K562 (cell line): Measurements from ENCODE around the gene CAPN3. TPM values are rescaled to one million over a fixed set of nuclear protein-coding genes. Genes with fewer than 3 reads are reported as not detected.
A peak's percentile ranks its signal among the peaks of the same experiment; 100 is the strongest.

Experiments used
- ATAC-seq: fragments of 200-7000 bp; cut with Tn5 transposase; 3 replicates; pipeline ENCODE4 v1.9.1; 2020; ENCODE audit warnings: moderate library complexity
- BruUV-seq: library from RNA; stranded (reverse); fragments of 400-500 nt; replicated peaks from 2 replicates; lab custom pipeline; 2021; lab: Mats Ljungman, UMichigan
- CTCF ChIA-PET: fragments of 300-600 bp; formaldehyde crosslinking; extraction: SDS; loops from one replicate; lab custom pipeline; 2021; ENCODE audit warnings: low intra/inter-chr PET ratio; lab: Yijun Ruan, JAX
- POLR2A ChIA-PET: fragments of 300-600, 350-650 bp; sonication (Branson Sonifier 250); formaldehyde crosslinking; extraction: SDS; loops from one replicate; lab custom pipeline; 2021; ENCODE audit warnings: antibody characterized with exemption, inconsistent platforms; lab: Yijun Ruan, JAX
- DNase-seq, 4 experiments: peaks; one replicate each; pipeline versions ENCODE4 v3.0.0 to v3.0.0-alpha.2; 2011 to 2018; ENCODE audit warnings: low spot score in 3 of 4, mixed read lengths in 3 of 4; ENCODE audit errors: extremely low read depth in 1 of 4
- FAIRE-seq: peaks from 2 replicates; lab custom pipeline; 2011; peaks lifted over from hg19 to GRCh38; lab: Jason Lieb, UNC
- H2AFZ ChIP-seq: 2 replicates; pipeline ENCODE4 v1.6.0; 2011; ENCODE audit warnings: low read depth, low read length, control low read depth, inconsistent platforms
- H3K27ac ChIP-seq: fragments of 200-600 bp; 3 replicates; pipeline ENCODE4 v1.8.0; 2011; ENCODE audit warnings: low read depth, mild to moderate bottlenecking, control low read depth, inconsistent platforms, low read length, moderate library complexity, mixed read lengths; ENCODE audit errors: extremely low read depth
- H3K27me3 ChIP-seq, 2 experiments: fragments of 300-600 bp in 1 of 2; 2 replicates in 1 of 2; 3 replicates in 1 of 2; pipeline versions ENCODE4 v1.6.0 to v1.8.0; 2011; ENCODE audit warnings: inconsistent platforms in 2 of 2, low read length in 2 of 2, mild to moderate bottlenecking in 1 of 2, mixed read lengths in 1 of 2, moderate library complexity in 1 of 2; ENCODE audit not compliant: control insufficient read depth in 2 of 2, insufficient read depth in 2 of 2
- H3K36me3 ChIP-seq: fragments of 300-600 bp; 3 replicates; pipeline ENCODE4 v1.8.0; 2011; ENCODE audit warnings: mild to moderate bottlenecking, low read length, inconsistent platforms; ENCODE audit not compliant: control insufficient read depth, insufficient read depth
- H3K4me1 ChIP-seq, 2 experiments: fragments of 200-600 bp in 1 of 2; replicated peaks in 1 of 2; 2 replicates in 1 of 2; 3 replicates in 1 of 2; pipeline versions ENCODE4 v1.5.1 to v1.8.0; 2011; ENCODE audit warnings: inconsistent platforms in 2 of 2, low read length in 2 of 2, mild to moderate bottlenecking in 1 of 2, mixed read lengths in 1 of 2, moderate library complexity in 1 of 2; ENCODE audit not compliant: control insufficient read depth in 2 of 2, insufficient read depth in 2 of 2
- H3K4me2 ChIP-seq: 2 replicates; pipeline ENCODE4 v1.6.1; 2011; ENCODE audit warnings: low read length, control low read depth, inconsistent platforms, mixed read lengths; ENCODE audit not compliant: insufficient read depth
- H3K4me3 ChIP-seq: fragments of 200-600 bp; sonication (generic), shearing (Covaris generic); 2 replicates; pipeline ENCODE4 v1.5.1; 2016; ENCODE audit warnings: control low read depth, inconsistent platforms
- H3K79me2 ChIP-seq: fragments of 200-600 bp; 3 replicates; pipeline ENCODE4 v1.8.0; 2011; ENCODE audit warnings: low read length, inconsistent platforms; ENCODE audit not compliant: control insufficient read depth, insufficient read depth
- H3K9ac ChIP-seq, 2 experiments: 2 replicates each; pipeline versions ENCODE4 v1.6.0 to v1.6.1; 2011; ENCODE audit warnings: low read depth in 2 of 2, low read length in 2 of 2, control low read depth in 1 of 2, inconsistent platforms in 1 of 2, mild to moderate bottlenecking in 1 of 2, mixed read lengths in 1 of 2; ENCODE audit not compliant: insufficient read depth in 1 of 2
- H3K9me1 ChIP-seq: one replicate; pipeline ENCODE4 v1.6.0; 2011; ENCODE audit warnings: inconsistent platforms, mild to moderate bottlenecking, low read length, moderate library complexity; ENCODE audit not compliant: control insufficient read depth, insufficient read depth
- H3K9me3 ChIP-seq: replicated peaks from 2 replicates; pipeline ENCODE4 v1.5.1; 2011; ENCODE audit warnings: low read depth, low read length, inconsistent platforms; ENCODE audit not compliant: control insufficient read depth, insufficient read depth
- H4K20me1 ChIP-seq: replicated peaks from 2 replicates; pipeline ENCODE4 v1.6.1; 2011; ENCODE audit warnings: low read length, inconsistent platforms, mixed read lengths; ENCODE audit not compliant: control insufficient read depth, insufficient read depth
- CBX2 ChIP-seq: fragments of 200-600 bp; sonication (generic); IDR thresholded peaks from one replicate; pipeline ENCODE4 v1.6.1; 2012; ENCODE audit warnings: mild to moderate bottlenecking, low read length, inconsistent platforms; ENCODE audit not compliant: insufficient read depth, poor library complexity, severe bottlenecking
- CREB1 ChIP-seq, 2 experiments: sonication (generic) in 1 of 2; formaldehyde crosslinking in 1 of 2; IDR thresholded peaks; 2 replicates each; pipeline versions ENCODE4 v1.6.1 to v1.8.0; 2012 to 2022; ENCODE audit warnings: inconsistent platforms in 1 of 2, mild to moderate bottlenecking in 1 of 2, missing genetic modification reagents in 1 of 2, moderate library complexity in 1 of 2
- EP400 ChIP-seq: fragments of 450-650 bp; IDR thresholded peaks from 2 replicates; pipeline ENCODE4 v1.6.1; 2017; ENCODE audit warnings: antibody characterized with exemption, mild to moderate bottlenecking, moderate library complexity
- MECOM ChIP-seq: fragments of 250-450 bp; sonication (Bioruptor Pico); IDR thresholded peaks from 2 replicates; pipeline ENCODE4 v1.8.0; 2022; ENCODE audit warnings: inconsistent platforms
- PHB2 ChIP-seq: fragments of 450-650 bp; IDR thresholded peaks from 2 replicates; pipeline ENCODE4 v1.6.1; 2017; ENCODE audit warnings: low read depth
- SAP30 ChIP-seq: fragments of 200-600 bp; sonication (generic); IDR thresholded peaks from 2 replicates; pipeline ENCODE4 v1.6.1; 2012; ENCODE audit warnings: borderline replicate concordance, low read depth, mild to moderate bottlenecking, moderate library complexity, low read length, control low read depth, inconsistent platforms; ENCODE audit not compliant: insufficient read depth, poor library complexity, severe bottlenecking
- ZNF778 ChIP-seq: fragments of 450-650 bp; formaldehyde crosslinking; IDR thresholded peaks from 2 replicates; pipeline ENCODE4 v1.4.0; 2020; ENCODE audit warnings: mild to moderate bottlenecking, moderate library complexity
- WGBS: fragments of 100-300 bp; shearing (Covaris generic); methylation state at CpG from one replicate; pipeline ENCODE4 v1.1.6; 2016; ENCODE audit warnings: low coverage, mixed read lengths; ENCODE audit not compliant: insufficient coverage; ENCODE audit errors: missing lambda C conversion rate; 5-methylcytosine and 5-hydroxymethylcytosine counted together
- in situ Hi-C: fragments of 300-500 bp; cut with MboI; formaldehyde crosslinking; loops from 4 replicates; pipeline ENCODE4 v1.15.0; 2018; ENCODE audit warnings: inconsistent platforms, mixed read lengths
- intact Hi-C: fragments of 100-400 bp; cut with micrococcal nuclease; formaldehyde crosslinking; loops from 2 replicates; pipeline ENCODE4 v1.14.2; 2022
- polyA plus RNA-seq, 8 experiments: library from polyadenylated mRNA; depleted of rRNA in 4 of 8; stranded (reverse) in 5 of 8; unstranded in 3 of 8; fragments of >200 nt; fragmentation: Nextera tagmentation in 2 of 8; fragmentation: Illumina TruSeq in 1 of 8; extraction: Ambion mirVana in 2 of 8; extraction: Trizol in 1 of 8; gene quantifications; 2 replicates each; pipeline versions ENCODE4 v1.2.1 to v1.2.3, GENCODE V29; 2011 to 2014; ENCODE audit warnings: inconsistent platforms in 1 of 8, missing spikeins in 1 of 8
- total RNA-seq, 7 experiments: library from RNA; depleted of rRNA in 6 of 7; stranded (reverse); fragments of >200 nt in 6 of 7; fragmentation: Illumina TruSeq in 2 of 7; extraction: Trizol in 2 of 7; gene quantifications; 2 replicates each; pipeline versions ENCODE4 v1.2.1 to v1.2.3, GENCODE V29; 2011 to 2021; ENCODE audit warnings: low replicate concordance in 1 of 7
- TF ChIP-seq, protein P1 (sequence below): fragments of 450-650 bp; formaldehyde crosslinking; conservative IDR thresholded peaks from 2 replicates; pipeline ENCODE4 v1.4.0; 2022; ENCODE audit warnings: mild to moderate bottlenecking, missing genetic modification characterization

Gene CAPN3
- total and polyA plus RNA-seq, 9 of the 15 experiments (the other 6 are each of a cell fraction or from before 2014, with no cell fraction given) = 0.03 to 0.34 (median 0.20) TPM; not detected in 2

DNA sequence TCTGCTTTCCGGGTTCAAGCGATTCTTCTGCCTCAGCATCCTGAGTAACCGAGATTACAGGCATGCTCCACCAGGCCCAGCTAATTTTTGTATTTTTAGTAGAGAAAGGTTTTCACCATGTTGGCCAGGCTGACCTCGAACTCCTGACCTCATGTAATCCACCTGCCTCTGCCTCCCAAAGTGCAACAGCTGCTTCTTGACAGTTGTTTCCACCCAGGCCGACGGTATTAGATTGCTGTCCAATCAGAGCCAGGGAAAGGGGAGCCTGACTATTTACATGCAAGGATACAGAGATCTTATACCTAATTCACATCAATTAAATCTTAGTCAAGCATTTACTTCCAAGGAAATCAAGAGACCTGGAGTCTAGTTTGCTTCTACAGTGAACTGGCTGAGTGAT, 4.0 kb upstream of the CAPN3 start (continued):
- TF ChIP-seq, protein P1, sequence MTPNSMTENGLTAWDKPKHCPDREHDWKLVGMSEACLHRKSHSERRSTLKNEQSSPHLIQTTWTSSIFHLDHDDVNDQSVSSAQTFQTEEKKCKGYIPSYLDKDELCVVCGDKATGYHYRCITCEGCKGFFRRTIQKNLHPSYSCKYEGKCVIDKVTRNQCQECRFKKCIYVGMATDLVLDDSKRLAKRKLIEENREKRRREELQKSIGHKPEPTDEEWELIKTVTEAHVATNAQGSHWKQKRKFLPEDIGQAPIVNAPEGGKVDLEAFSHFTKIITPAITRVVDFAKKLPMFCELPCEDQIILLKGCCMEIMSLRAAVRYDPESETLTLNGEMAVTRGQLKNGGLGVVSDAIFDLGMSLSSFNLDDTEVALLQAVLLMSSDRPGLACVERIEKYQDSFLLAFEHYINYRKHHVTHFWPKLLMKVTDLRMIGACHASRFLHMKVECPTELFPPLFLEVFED = no peak

DNA sequence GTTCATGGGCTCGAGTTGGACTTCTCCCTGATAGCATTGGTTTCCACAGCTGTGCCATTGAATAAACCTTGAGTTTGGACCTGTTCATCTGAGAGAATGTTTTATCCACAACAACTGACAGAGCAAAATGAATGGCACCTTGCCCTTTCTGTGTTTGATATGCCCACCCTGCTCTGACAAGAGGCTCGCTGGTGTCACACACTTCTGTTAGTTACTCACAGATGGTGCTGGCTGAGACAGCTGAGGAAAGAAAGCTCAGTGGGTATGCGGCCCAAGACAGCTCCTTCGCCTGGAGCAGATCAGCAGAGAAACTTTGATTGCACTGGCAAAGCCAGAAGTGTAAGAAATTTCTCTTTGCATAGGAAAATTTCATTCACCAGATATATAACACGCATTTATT, 2.5 kb upstream of the CAPN3 start:
- no peaks in the 10 kb centered on the region for H3K9me1 ChIP-seq
- H3K27ac ChIP-seq = no peak overlapping the region
- no peaks in the 10 kb centered on the region; a peak in 1 of 5 replicates for H3K4me1 ChIP-seq
- H3K4me3 ChIP-seq = no peak overlapping the region
- BruUV-seq = no TSS peak
- H4K20me1 ChIP-seq = no peaks in the 10 kb centered on the region
- in situ Hi-C loops = no loop called here
- WGBS = 10% methylated on average over 5 of the region's 5 CpGs
- no peak overlapping the region for H3K4me2 ChIP-seq
- ChIA-PET CTCF (no interaction called here), POLR2A (interaction anchor here (0.6 to 0.7 kb wide), 2 partner anchors 36 to 45 kb away, joined by 3 read pairs; no protein-coding TSS in a partner anchor)
- TF ChIP-seq EP400 (no peak), CREB1 (IDR thresholded peaks at IDR 0.05) (no peak), CREB1 (CRISPR knock-in tag; IDR thresholded peaks at IDR 0.05) (no peak), SAP30 (no peak), MECOM (CRISPR knock-in tag) (no peak), PHB2 (no peak), ZNF778 (CRISPR knock-in tag) (no peak), CBX2 (no peak)
- DNase-seq = no peak
- intact Hi-C loops = no loop called here
- H3K9me3 ChIP-seq = no peaks in the 10 kb centered on the region
- no peak overlapping the region for H3K9ac ChIP-seq
- no peak for ATAC-seq
- no peaks in the 10 kb centered on the region for H3K79me2 ChIP-seq
- peak; percentile 56 for FAIRE-seq
- peaks cover 0 to 12% of the 10 kb centered on the region in 2 experiments; a peak in 1 of 5 replicates for H3K27me3 ChIP-seq
- H3K36me3 ChIP-seq = no peaks in the 10 kb centered on the region
- no peak overlapping the region for H2AFZ ChIP-seq
